Neuronal stem cell (in vitro differentiated cells): ENCODE measurements around the gene SLC39A3.

Source experiments
- DNase-seq: peaks from one replicate; pipeline ENCODE4 v3.0.0-alpha.2; 2013; ENCODE audit warnings: low spot score
- H2AFZ ChIP-seq: one replicate; pipeline ENCODE4 v1.6.1; 2013; ENCODE audit warnings: mild to moderate bottlenecking, low read length, inconsistent platforms
- H2AK5ac ChIP-seq: 2 replicates; pipeline ENCODE4 v1.6.1; 2013; ENCODE audit warnings: low read depth, mild to moderate bottlenecking, inconsistent platforms, low read length, moderate library complexity, mixed read lengths
- H2BK120ac ChIP-seq: 2 replicates; pipeline ENCODE4 v1.6.1; 2013; ENCODE audit warnings: low read depth, mild to moderate bottlenecking, inconsistent platforms, low read length, moderate library complexity, mixed read lengths
- H2BK12ac ChIP-seq: one replicate; pipeline ENCODE4 v1.6.1; 2013; ENCODE audit warnings: low read length, inconsistent platforms
- H2BK15ac ChIP-seq: 2 replicates; pipeline ENCODE4 v1.6.1; 2013; ENCODE audit warnings: mild to moderate bottlenecking, low read length, inconsistent platforms, mixed read lengths
- H2BK5ac ChIP-seq: one replicate; pipeline ENCODE4 v1.6.1; 2013; ENCODE audit warnings: inconsistent platforms, mild to moderate bottlenecking, low read length, moderate library complexity
- H3K14ac ChIP-seq: one replicate; pipeline ENCODE4 v1.6.1; 2013; ENCODE audit warnings: low read length, inconsistent platforms
- H3K18ac ChIP-seq: 2 replicates; pipeline ENCODE4 v1.6.1; 2013; ENCODE audit warnings: low read length, inconsistent platforms
- H3K23ac ChIP-seq: 2 replicates; pipeline ENCODE4 v1.6.1; 2013; ENCODE audit warnings: low read depth, mild to moderate bottlenecking, mixed read lengths, low read length, inconsistent platforms; ENCODE audit not compliant: poor library complexity
- H3K27ac ChIP-seq: replicated peaks from 3 replicates; pipeline ENCODE4 v1.5.1; 2013; ENCODE audit warnings: low read length, inconsistent platforms
- H3K27me3 ChIP-seq, 3 experiments: 2 replicates each; pipeline ENCODE4 v1.6.1; 2013; ENCODE audit warnings: low read length in 3 of 3, mild to moderate bottlenecking in 2 of 3, inconsistent platforms in 1 of 3, low read depth in 1 of 3, mixed read lengths in 1 of 3, moderate library complexity in 1 of 3; ENCODE audit not compliant: control insufficient read depth in 3 of 3, insufficient read depth in 3 of 3
- H3K36me3 ChIP-seq, 2 donors: replicated peaks in 1 of 2; 2 replicates each; pipeline ENCODE4 v1.6.1; 2013; ENCODE audit warnings: low read length in 2 of 2; ENCODE audit not compliant: control insufficient read depth in 2 of 2, insufficient read depth in 2 of 2
- H3K4ac ChIP-seq: 2 replicates; pipeline ENCODE4 v1.6.1; 2013; ENCODE audit warnings: inconsistent platforms, mild to moderate bottlenecking, low read length, moderate library complexity
- H3K4me1 ChIP-seq, 2 donors: 1 replicate in 1 of 2; 2 replicates in 1 of 2; pipeline ENCODE4 v1.6.1; 2013; ENCODE audit warnings: low read length in 2 of 2, low read depth in 1 of 2; ENCODE audit not compliant: control insufficient read depth in 2 of 2, insufficient read depth in 1 of 2
- H3K4me2 ChIP-seq: one replicate; pipeline ENCODE4 v1.6.1; 2013; ENCODE audit warnings: mild to moderate bottlenecking, low read length, inconsistent platforms; ENCODE audit not compliant: insufficient read depth, poor library complexity, severe bottlenecking
- H3K4me3 ChIP-seq, 2 donors: 2 replicates each; pipeline ENCODE4 v1.5.1; 2013; ENCODE audit warnings: low read length in 2 of 2, mild to moderate bottlenecking in 2 of 2, inconsistent platforms in 1 of 2, moderate library complexity in 1 of 2
- H3K79me1 ChIP-seq: one replicate; pipeline ENCODE4 v1.6.1; 2013; ENCODE audit warnings: low read depth, mild to moderate bottlenecking, inconsistent platforms, low read length, moderate library complexity
- H3K9ac ChIP-seq: one replicate; pipeline ENCODE4 v1.6.1; 2013; ENCODE audit warnings: mild to moderate bottlenecking, low read depth, low read length, inconsistent platforms; ENCODE audit not compliant: poor library complexity
- H3K9me3 ChIP-seq, 2 donors: replicated peaks in 1 of 2; 2 replicates each; pipeline versions ENCODE3 to v1.6.1; 2013; ENCODE audit warnings: low read length in 2 of 2, mild to moderate bottlenecking in 2 of 2, inconsistent platforms in 1 of 2, low read depth in 1 of 2, mixed read lengths in 1 of 2, moderate library complexity in 1 of 2; ENCODE audit not compliant: control insufficient read depth in 2 of 2, insufficient read depth in 1 of 2
- H4K8ac ChIP-seq: one replicate; pipeline ENCODE4 v1.6.1; 2013; ENCODE audit warnings: low read depth, mild to moderate bottlenecking, inconsistent platforms, low read length, moderate library complexity
- H4K91ac ChIP-seq: one replicate; pipeline ENCODE4 v1.6.1; 2013; ENCODE audit warnings: low read length, low read depth, mild to moderate bottlenecking, inconsistent platforms; ENCODE audit not compliant: poor library complexity
- WGBS, 2 donors: extraction: QIAGEN DNeasy Blood & Tissue Kit; methylation state at CpG; one replicate each; pipeline ENCODE4 v1.1.7; 2013; ENCODE audit warnings: missing lambda C conversion rate in 2 of 2, mixed read lengths in 1 of 2; ENCODE audit not compliant: insufficient read length in 2 of 2, insufficient replicate concordance in 1 of 2; ENCODE audit errors: extremely low coverage in 2 of 2; 5-methylcytosine and 5-hydroxymethylcytosine counted together

SLC39A3 gene

GRCh38 chr19:2700660-2701360 is 39.0 kb downstream of the SLC39A3 start:
- Histone ChIP-seq H3K18ac (no peak overlapping the region), H2BK120ac (no peak overlapping the region), H2AFZ (no peak overlapping the region), H2BK5ac (no peak overlapping the region), H3K27ac (no peak overlapping the region), H3K4ac (no peak overlapping the region), H3K9me3 (no peaks in the 10 kb centered on the region), H3K14ac (no peak overlapping the region), H3K4me1 (peaks cover 5 to 8% of the 10 kb centered on the region in 2 donors), H3K9ac (no peak overlapping the region), H3K4me2 (no peak overlapping the region), H3K79me1 (no peaks in the 10 kb centered on the region), H4K8ac (no peak overlapping the region), H2AK5ac (no peak overlapping the region), H2BK12ac (no peak overlapping the region), H3K4me3 (no peak overlapping the region), H3K27me3 (peaks cover 8 to 28% (median 20%) of the 10 kb centered on the region in 3 experiments), H3K36me3 (no peaks in the 10 kb centered on the region), H4K91ac (no peak overlapping the region), H2BK15ac (no peak overlapping the region), H3K23ac (no peak overlapping the region)
- no peak for DNase-seq
- WGBS, 2 donors, result no CpG with 5 or more reads among the region's 26 CpGs

GRCh38 chr19:2699413-2700140 is 40.2 kb downstream of the SLC39A3 start:
- Histone ChIP-seq H2BK15ac (no peak overlapping the region), H2BK5ac (no peak overlapping the region)

GRCh38 chr19:2694196-2694595 is 45.6 kb downstream of the SLC39A3 start:
- WGBS, 2 donors, result no CpG with 5 or more reads among the region's 5 CpGs
- Histone ChIP-seq H3K4me3 (no peak overlapping the region), H2BK15ac (no peak overlapping the region), H3K9ac (no peak overlapping the region), H3K4ac (no peak overlapping the region), H2BK12ac (no peak overlapping the region), H2AFZ (no peak overlapping the region), H2AK5ac (no peak overlapping the region), H4K8ac (no peak overlapping the region), H3K4me1 (peaks cover 2% of the 10 kb centered on the region in 2 donors), H3K27me3 (no peaks in the 10 kb centered on the region), H3K27ac (no peak overlapping the region), H3K9me3 (no peaks in the 10 kb centered on the region), H3K23ac (no peak overlapping the region), H3K4me2 (no peak overlapping the region), H2BK5ac (no peak overlapping the region), H3K14ac (no peak overlapping the region), H3K79me1 (no peaks in the 10 kb centered on the region), H3K18ac (no peak overlapping the region), H2BK120ac (no peak overlapping the region), H3K36me3 (no peaks in the 10 kb centered on the region), H4K91ac (no peak overlapping the region)
- no peak for DNase-seq

More at GRCh38 chr19:2699413-2700140, 40.2 kb downstream of the SLC39A3 start:
- no peak overlapping the region for H4K8ac ChIP-seq
- no peak for DNase-seq
- WGBS, 2 donors, result no CpG with 5 or more reads among the region's 15 CpGs
- no peak overlapping the region for H3K27ac ChIP-seq
- no peaks in the 10 kb centered on the region for H3K36me3 ChIP-seq
- H3K27me3 ChIP-seq, result peaks cover 8 to 28% (median 20%) of the 10 kb centered on the region in 3 experiments
- no peak overlapping the region for H2AFZ ChIP-seq
- H3K4me3 ChIP-seq, result no peak overlapping the region
- H4K91ac ChIP-seq, result no peak overlapping the region
- H3K4me1 ChIP-seq, result peaks cover 7 to 10% of the 10 kb centered on the region in 2 donors
- no peak overlapping the region for H3K4me2 ChIP-seq
- no peak overlapping the region for H3K23ac ChIP-seq
- H2BK12ac ChIP-seq, result no peak overlapping the region
- no peak overlapping the region for H2BK120ac ChIP-seq
- no peaks in the 10 kb centered on the region for H3K79me1 ChIP-seq
- H3K14ac ChIP-seq, result no peak overlapping the region
- H3K9me3 ChIP-seq, result no peaks in the 10 kb centered on the region
- H2AK5ac ChIP-seq, result no peak overlapping the region
- H3K18ac ChIP-seq, result no peak overlapping the region
- H3K9ac ChIP-seq, result no peak overlapping the region
- no peak overlapping the region for H3K4ac ChIP-seq

GRCh38 chr19:2693492-2694160 is 46.2 kb downstream of the SLC39A3 start:
- Histone ChIP-seq H3K4me3 (no peak overlapping the region), H4K8ac (no peak overlapping the region), H2AK5ac (no peak overlapping the region), H3K18ac (no peak overlapping the region), H3K9me3 (no peaks in the 10 kb centered on the region), H3K4me2 (peak overlapping the region; percentile 11), H2AFZ (no peak overlapping the region), H3K36me3 (no peaks in the 10 kb centered on the region), H3K4ac (no peak overlapping the region), H3K9ac (no peak overlapping the region), H3K27me3 (no peaks in the 10 kb centered on the region), H3K4me1 (peaks cover 2% of the 10 kb centered on the region in 2 donors), H2BK120ac (no peak overlapping the region), H2BK5ac (no peak overlapping the region), H2BK15ac (no peak overlapping the region), H3K14ac (no peak overlapping the region), H3K79me1 (no peaks in the 10 kb centered on the region), H3K23ac (peak overlapping the region; percentile 8), H2BK12ac (no peak overlapping the region), H3K27ac (no peak overlapping the region), H4K91ac (no peak overlapping the region)
- no CpG with 5 or more reads among the region's 12 CpGs for WGBS, 2 donors
- DNase-seq, result no peak
